ENCODE measurements around the gene PRKACB. TPM values are rescaled to one million over a fixed set of nuclear protein-coding genes. Genes with fewer than 3 reads are reported as not detected.

The PRKACB gene
- total RNA-seq, 2 donors from 2014 or later = 9.6 to 18.2 TPM

- Histone ChIP-seq H3K4me3 (no peak overlapping the region), H3K36me3 (replicated peaks in 1 of 2; ENCODE audit: insufficient read depth in 1 of 2, low read depth in 2 of 2) (no peaks in the 10 kb centered on the region), H3K4me1 (no peaks in the 10 kb centered on the region), H3K27ac (no peak overlapping the region), H3K9me3 (no peaks in the 10 kb centered on the region), H3K27me3 (no peaks in the 10 kb centered on the region)
- ATAC-seq (no peak), DNase-seq (no peak)
- intact Hi-C loops (cut with DNase I) = loop anchor here (5.0 to 10.0 kb wide), 3 partner anchors 302 to 629 kb away; no protein-coding TSS in a partner anchor
- TF ChIP-seq POLR2A (IDR thresholded peaks at IDR 0.05) (no peak), CTCF (IDR thresholded peaks at IDR 0.05) (no peak)
Observed at GRCh38 chr1:84135341-84135740, 8.7 kb upstream of the PRKACB start.

- H3K27me3 ChIP-seq = no peaks in the 10 kb centered on the region
- DNase-seq (no peak), ATAC-seq (peak; percentile 69)
- no peaks in the 10 kb centered on the region for H3K36me3 ChIP-seq (replicated peaks in 1 of 2; ENCODE audit: insufficient read depth in 1 of 2, low read depth in 2 of 2)
- no peaks in the 10 kb centered on the region for H3K9me3 ChIP-seq
- no peak overlapping the region for H3K4me3 ChIP-seq
- WGBS, 2 donors = 21% methylated on average over 9 of the region's 9 CpGs
- no peak for TF ChIP-seq POLR2A (IDR thresholded peaks at IDR 0.05)
- peak; percentile 47 to 80 (median 73) for TF ChIP-seq CTCF (IDR thresholded peaks at IDR 0.05)
- no peak overlapping the region for H3K27ac ChIP-seq
- intact Hi-C loops (cut with DNase I) = no loop called here
- peaks cover 27% of the 10 kb centered on the region for H3K4me1 ChIP-seq
Observed at GRCh38 chr1:84141182-84142003, 2.7 kb upstream of the PRKACB start.

GRCh38 chr1:84145068-84145467 is 997 bp downstream of the PRKACB start:
- intact Hi-C loops (cut with DNase I) = no loop called here
- TF ChIP-seq POLR2A (IDR thresholded peaks at IDR 0.05) (no peak), CTCF (IDR thresholded peaks at IDR 0.05) (no peak)
- ATAC-seq = peak; percentile 43
- WGBS, 2 donors = 20 to 31% methylated on average over 2 of the region's 2 CpGs
- no peaks in the 10 kb centered on the region for H3K9me3 ChIP-seq
- H3K4me1 ChIP-seq = peaks cover 34% of the 10 kb centered on the region
- H3K27ac ChIP-seq = peak overlapping the region in 3 of 4 donors; percentile 17 to 72 (median 59)
- peak in 1 of 4 donors; percentile 36 for DNase-seq
- no peaks in the 10 kb centered on the region for H3K36me3 ChIP-seq (replicated peaks in 1 of 2; ENCODE audit: insufficient read depth in 1 of 2, low read depth in 2 of 2)
- H3K4me3 ChIP-seq = peak overlapping the region in 1 of 2 donors; percentile 17
- no peaks in the 10 kb centered on the region for H3K27me3 ChIP-seq

- H3K27me3 ChIP-seq = no peaks in the 10 kb centered on the region
- H3K9me3 ChIP-seq = no peaks in the 10 kb centered on the region
- WGBS, 2 donors = 41 to 65% methylated on average over 4 of the region's 4 CpGs
- DNase-seq = no peak
- intact Hi-C loops (cut with DNase I) = no loop called here
- H3K4me1 ChIP-seq = peaks cover 32% of the 10 kb centered on the region
- H3K36me3 ChIP-seq (replicated peaks in 1 of 2; ENCODE audit: insufficient read depth in 1 of 2, low read depth in 2 of 2) = no peaks in the 10 kb centered on the region
- H3K4me3 ChIP-seq = no peak overlapping the region
- H3K27ac ChIP-seq = no peak overlapping the region
- TF ChIP-seq POLR2A (IDR thresholded peaks at IDR 0.05) = no peak
- no peak for TF ChIP-seq CTCF (IDR thresholded peaks at IDR 0.05)
- ATAC-seq = no peak
Observed at GRCh38 chr1:84146411-84147032, 2.5 kb downstream of the PRKACB start.
